ENCODE results near the gene FOXK1.

FOXK1 gene

DNA sequence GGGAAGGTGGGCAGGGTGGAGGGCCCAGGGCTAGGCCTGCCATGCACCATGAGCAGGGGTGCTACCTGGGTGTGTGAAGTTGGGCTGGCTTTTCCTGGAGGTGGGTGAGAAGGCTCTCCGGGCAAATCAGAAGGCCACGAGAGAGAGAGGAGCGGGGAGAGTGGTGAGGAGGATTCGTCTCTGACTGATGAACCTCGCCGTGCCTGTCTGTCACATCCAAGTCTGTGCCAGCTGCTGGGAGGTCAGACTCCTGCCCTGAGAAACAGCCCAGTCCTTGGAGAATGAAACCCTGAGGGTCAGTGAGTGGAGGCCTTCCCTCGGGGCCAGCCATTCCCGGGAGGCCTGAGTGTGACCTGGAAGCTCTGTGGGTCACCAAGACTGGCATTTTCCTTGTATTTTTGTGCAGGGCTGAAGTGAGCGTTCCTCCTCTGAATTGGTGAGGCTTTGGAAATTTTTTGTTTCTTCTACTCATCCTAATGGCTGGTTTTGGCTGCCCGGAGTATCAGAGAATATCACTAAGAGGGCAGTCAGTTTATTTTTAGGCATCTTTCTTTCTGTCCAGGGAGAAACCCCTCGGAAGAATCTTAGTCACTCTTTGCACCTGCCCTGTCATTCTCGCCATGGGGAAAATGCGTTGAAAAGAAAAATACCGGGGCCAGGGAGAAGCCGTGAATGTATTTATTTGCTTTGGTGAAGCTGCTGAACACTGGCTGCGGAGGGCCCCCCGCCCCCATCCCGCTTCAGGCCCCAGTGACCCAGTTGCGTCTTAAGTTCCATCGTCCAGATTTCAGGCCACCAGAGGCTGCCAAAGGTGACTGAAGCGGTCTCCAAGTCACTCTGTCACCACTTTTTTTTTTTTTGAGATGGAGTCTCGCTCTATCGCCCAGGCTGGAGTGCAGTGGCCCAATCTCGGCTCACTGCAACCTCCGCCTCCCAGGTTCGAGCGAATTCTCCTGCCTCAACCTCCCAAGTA lies 86.8 kb downstream of the FOXK1 start:
- Mint-ChIP-seq H3K4me1 (peaks cover 6% of the 10 kb centered on the region), H3K4me3 (no peak overlapping the region), H3K27me3 (ENCODE audit: low read depth, poor library complexity) (peaks cover 3% of the 10 kb centered on the region), H3K9me3 (no peaks in the 10 kb centered on the region), H3K36me3 (ENCODE audit: low read depth) (peaks cover 9% of the 10 kb centered on the region), H3K27ac (no peak overlapping the region)
- TF ChIP-seq, protein P1, sequence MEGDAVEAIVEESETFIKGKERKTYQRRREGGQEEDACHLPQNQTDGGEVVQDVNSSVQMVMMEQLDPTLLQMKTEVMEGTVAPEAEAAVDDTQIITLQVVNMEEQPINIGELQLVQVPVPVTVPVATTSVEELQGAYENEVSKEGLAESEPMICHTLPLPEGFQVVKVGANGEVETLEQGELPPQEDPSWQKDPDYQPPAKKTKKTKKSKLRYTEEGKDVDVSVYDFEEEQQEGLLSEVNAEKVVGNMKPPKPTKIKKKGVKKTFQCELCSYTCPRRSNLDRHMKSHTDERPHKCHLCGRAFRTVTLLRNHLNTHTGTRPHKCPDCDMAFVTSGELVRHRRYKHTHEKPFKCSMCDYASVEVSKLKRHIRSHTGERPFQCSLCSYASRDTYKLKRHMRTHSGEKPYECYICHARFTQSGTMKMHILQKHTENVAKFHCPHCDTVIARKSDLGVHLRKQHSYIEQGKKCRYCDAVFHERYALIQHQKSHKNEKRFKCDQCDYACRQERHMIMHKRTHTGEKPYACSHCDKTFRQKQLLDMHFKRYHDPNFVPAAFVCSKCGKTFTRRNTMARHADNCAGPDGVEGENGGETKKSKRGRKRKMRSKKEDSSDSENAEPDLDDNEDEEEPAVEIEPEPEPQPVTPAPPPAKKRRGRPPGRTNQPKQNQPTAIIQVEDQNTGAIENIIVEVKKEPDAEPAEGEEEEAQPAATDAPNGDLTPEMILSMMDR (IDR thresholded peaks at IDR 0.05): no peak
- no peak for DNase-seq

DNA sequence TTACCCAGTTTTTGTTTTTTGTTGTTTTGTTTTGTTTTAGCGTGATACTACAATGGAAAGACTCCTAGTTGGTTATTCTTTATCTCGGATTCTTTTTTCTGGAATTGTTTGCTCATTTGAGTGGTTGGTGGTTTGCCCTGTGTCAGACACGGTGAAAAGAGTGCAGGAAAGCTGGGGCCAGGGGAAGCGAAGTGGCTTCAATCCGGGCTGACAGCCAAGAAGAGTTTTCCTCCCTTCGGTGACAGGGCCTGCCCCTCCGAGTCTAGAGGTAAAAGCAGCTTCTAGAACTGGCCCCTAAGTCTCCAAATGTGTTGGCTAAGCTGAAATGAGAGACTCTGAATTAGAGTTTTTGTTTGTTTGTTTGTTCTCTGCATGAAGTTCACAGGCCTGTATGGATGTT lies 87.7 kb downstream of the FOXK1 start:
- peak overlapping the region; percentile 65 for H3K27ac Mint-ChIP-seq
- TF ChIP-seq, protein P1 (IDR thresholded peaks at IDR 0.05): no peak
- no peak for DNase-seq

DNA sequence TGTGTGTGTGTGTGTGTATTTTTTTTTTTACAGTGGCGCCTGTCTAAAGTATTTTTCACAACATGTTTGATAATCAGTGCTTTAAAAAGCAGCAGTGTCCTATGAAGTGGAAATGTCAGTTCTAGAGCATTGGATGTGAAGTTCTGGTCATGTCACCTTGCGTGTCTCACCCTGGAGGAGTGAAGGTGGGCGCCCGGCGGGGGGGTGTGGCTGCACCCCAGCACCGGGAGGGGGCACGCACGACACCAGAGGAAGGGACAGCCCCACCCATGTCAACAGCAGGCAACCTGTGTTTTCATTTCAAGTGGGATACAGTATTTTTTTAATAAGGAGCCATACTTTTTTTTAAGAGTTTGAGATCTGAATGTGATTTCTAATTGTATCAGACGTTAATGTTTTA lies 88.8 kb downstream of the FOXK1 start:
- H3K36me3 Mint-ChIP-seq (ENCODE audit: low read depth): peaks cover 6% of the 10 kb centered on the region
- peaks cover 25% of the 10 kb centered on the region for H3K4me1 Mint-ChIP-seq
- no peaks in the 10 kb centered on the region for H3K9me3 Mint-ChIP-seq
- no peak overlapping the region for H3K4me3 Mint-ChIP-seq
- H3K27ac Mint-ChIP-seq: no peak overlapping the region
- DNase-seq: no peak
- TF ChIP-seq, protein P1 (IDR thresholded peaks at IDR 0.05): no peak
- H3K27me3 Mint-ChIP-seq (ENCODE audit: low read depth, poor library complexity): peaks cover 3% of the 10 kb centered on the region

More for the DNA sequence above, 87.7 kb downstream of the FOXK1 start:
- peaks cover 3% of the 10 kb centered on the region for H3K27me3 Mint-ChIP-seq (ENCODE audit: low read depth, poor library complexity)
- peaks cover 15% of the 10 kb centered on the region for H3K4me1 Mint-ChIP-seq
- no peaks in the 10 kb centered on the region for H3K9me3 Mint-ChIP-seq
- H3K4me3 Mint-ChIP-seq: no peak overlapping the region
- peaks cover 8% of the 10 kb centered on the region for H3K36me3 Mint-ChIP-seq (ENCODE audit: low read depth)

DNA sequence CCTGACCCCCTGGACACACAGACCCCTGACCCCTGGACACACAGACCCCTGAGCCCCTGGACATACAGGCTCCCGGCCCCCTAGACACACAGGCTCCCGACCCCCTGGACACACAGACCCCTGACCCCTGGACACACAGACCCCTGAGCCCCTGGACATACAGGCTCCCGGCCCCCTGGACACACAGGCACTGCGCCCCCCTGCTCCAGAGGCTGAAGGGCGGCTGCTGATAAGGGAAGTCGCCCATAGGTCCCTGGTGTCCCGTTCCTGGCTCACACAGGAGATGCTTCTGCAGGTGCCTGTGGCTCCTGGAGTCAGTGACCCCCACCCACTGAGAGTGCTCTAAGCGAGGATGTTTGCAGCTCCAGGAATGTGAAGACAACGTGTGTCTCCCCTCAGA lies 89.6 kb downstream of the FOXK1 start:
- Mint-ChIP-seq H3K36me3 (ENCODE audit: low read depth) (peaks cover 3% of the 10 kb centered on the region), H3K27me3 (ENCODE audit: low read depth, poor library complexity) (peaks cover 3% of the 10 kb centered on the region), H3K9me3 (no peaks in the 10 kb centered on the region), H3K4me3 (no peak overlapping the region), H3K4me1 (peaks cover 32% of the 10 kb centered on the region), H3K27ac (no peak overlapping the region)
- no peak for DNase-seq
- TF ChIP-seq, protein P1 (IDR thresholded peaks at IDR 0.05): no peak

DNA sequence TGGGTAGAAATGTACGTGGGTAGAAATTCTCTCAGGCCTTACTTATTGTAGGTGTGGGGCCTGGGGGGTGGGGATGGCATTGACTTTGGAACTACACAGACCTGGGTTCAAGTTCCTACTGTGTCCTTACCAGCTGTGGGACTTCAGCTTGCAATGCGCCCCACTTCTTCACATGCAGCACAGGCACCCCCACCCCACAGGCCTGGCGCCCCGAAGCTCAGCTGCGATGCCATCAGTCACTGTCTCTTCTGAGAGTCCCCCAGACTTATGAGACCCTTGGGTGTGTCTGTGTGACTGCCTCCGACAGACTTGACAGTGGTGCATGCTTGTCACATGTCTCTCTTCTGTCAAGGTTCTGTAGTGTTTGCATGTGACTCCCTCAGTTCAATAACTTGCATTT lies 90.2 kb downstream of the FOXK1 start:
- Mint-ChIP-seq H3K4me1 (peaks cover 36% of the 10 kb centered on the region), H3K36me3 (ENCODE audit: low read depth) (no peaks in the 10 kb centered on the region), H3K27me3 (ENCODE audit: low read depth, poor library complexity) (peaks cover 3% of the 10 kb centered on the region), H3K9me3 (no peaks in the 10 kb centered on the region), H3K27ac (no peak overlapping the region), H3K4me3 (no peak overlapping the region)
- no peak for DNase-seq
- TF ChIP-seq, protein P1 (IDR thresholded peaks at IDR 0.05): no peak
